Activated naive CD4-positive, alpha-beta T cell (primary cell): Measurements from ENCODE around the gene CEP89.
A peak's percentile ranks its signal among the peaks of the same experiment; 100 is the strongest.
"Not testable (repeated sequence)": the region's sequence is repeated elsewhere in the genome, so short reads cannot be mapped to it uniquely, and the experiment has no call there.

Source experiments
- DNase-seq, 4 experiments: peaks; one replicate each; lab custom pipeline; 2025; lab: John Stamatoyannopoulos, UW

CEP89 gene

DNA sequence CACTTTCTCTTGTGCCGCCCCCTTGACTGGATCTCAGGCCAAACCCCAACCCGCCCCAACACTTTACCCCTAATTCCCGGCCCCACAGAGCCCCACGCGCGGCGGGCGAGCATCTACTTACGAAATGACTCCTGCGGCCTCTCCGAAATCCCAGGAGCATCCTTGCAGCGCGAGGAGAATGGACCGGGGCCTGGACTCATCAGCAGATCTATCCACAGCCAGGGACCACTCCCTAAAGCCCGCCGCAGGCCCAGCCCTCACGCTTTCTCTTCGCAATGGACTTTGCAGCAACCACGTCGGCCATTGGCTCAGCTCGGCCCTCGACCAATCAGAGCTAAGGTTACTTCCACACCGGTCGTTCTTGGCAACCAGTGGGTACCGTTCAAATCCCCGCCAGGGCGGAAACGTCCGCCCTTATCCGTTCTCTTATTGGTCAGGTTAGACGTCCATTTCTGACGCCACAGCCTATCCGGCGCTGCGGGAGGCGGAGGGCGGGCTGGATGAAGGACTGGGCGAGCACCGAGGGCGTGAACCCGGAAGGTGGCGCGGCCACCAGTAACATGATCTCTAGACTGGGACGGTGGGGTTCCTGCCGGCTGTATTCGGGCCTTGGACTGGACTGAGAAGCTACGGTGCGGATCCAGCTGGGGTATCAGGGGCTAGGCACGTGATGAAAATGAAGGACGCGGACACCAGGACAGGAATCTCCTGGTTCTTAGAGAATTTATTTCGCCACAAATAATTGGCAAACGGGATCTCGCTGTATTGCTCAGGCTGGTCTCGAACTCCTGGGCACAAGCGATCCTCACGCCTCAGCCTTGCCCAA is at the start of gene CEP89, which contains the start of gene FAAP24:
CEP89 (minus strand) TSS at position 244 of the 826 bp plus-strand sequence; CDS start at position 160, 84 bp downstream.
FAAP24 (plus strand) TSS at position 528 of the 826 bp plus-strand sequence. CDS start 955 bp downstream, outside the sequence.
- peak; percentile 92 to 98 (median 96) for DNase-seq

- DNase-seq: not testable (repeated sequence)
Observed at GRCh38 chr19:33010891-33011290, 39.1 kb upstream of the CEP89 start.

DNA sequence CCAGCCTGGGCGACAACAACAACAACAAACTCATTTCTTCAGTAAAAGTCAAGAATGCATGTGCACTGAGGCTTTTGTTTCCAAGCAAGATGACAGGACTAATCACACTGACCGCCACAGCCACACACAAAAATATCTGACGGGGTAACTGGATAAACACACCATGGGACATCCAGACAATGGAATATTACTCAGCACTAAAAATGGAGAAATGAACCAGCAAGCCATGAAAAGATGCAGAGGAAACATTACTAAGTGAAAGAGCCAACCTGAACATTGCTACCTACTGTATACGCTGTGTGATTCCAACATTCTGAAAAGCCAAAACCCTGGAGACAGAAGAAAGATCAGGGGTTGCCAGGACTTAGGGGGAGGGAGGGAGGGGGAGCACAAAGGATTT is 37.0 kb upstream of the CEP89 start:
- no peak for DNase-seq

GRCh38 chr19:33005440-33005839 is 33.7 kb upstream of the CEP89 start:
- DNase-seq: no peak

GRCh38 chr19:33003424-33004024 is 31.8 kb upstream of the CEP89 start:
- DNase-seq: not testable (repeated sequence)

DNA sequence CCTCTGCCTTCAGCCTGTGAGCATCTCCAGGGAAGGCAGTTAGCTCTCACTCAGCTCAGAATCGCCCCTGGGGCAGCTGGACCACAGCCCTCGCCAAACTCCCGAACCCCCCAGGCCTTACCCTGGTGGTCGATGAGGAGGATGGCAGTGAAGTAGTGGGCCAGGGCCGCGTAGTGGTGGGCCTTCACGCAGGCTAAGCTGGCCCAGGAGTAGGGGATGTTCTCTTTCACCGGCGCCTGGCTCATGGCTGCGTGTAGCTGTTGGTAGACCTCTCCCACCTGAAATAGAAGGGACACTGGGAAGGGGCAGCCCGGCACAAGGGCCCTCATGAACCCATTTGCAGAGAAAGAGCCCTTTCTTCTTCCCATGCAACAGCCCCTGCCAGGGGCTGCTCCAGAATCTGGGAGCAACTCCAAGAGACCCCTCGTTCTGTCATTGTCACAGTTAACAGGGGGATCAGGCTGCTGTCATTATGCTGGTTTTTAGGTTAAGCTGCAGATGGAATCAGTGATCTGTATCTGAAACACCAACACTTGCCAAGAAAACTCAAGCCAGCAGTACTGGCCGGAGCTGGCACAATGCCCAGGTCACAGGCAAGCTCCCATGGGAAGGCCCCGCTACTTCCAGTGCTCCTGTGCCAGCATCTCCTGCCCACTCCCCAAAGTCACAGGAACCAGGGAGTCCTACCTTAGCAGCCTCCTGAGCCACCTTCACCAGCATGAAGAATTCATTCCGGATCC is 30.5 kb upstream of the CEP89 start:
- not testable (repeated sequence) for DNase-seq

DNA sequence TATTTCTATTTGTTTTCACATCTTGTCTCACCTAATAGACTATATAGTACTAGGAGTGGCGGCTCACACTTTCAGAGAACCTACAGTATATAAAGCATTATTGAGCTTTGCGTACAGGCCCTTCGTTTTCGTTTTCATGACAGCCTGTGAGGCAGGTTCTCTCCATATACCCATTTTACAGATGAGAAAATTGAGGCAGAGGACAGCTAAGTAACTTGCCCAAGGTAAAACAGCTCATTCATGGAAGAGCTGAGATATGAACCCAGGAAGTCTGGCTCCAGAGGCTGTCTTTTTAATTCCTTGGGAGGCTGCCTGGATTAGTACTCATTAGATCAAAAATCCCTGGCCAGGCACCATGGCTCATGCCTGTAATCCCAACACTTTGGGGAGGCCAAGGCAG is 29.2 kb upstream of the CEP89 start:
- DNase-seq: no peak

GRCh38 chr19:33000510-33000909 is 28.8 kb upstream of the CEP89 start:
- peak in 1 of 4 experiments; percentile 3 for DNase-seq

GRCh38 chr19:32998722-32999121 is 27.0 kb upstream of the CEP89 start:
- DNase-seq: no peak

DNA sequence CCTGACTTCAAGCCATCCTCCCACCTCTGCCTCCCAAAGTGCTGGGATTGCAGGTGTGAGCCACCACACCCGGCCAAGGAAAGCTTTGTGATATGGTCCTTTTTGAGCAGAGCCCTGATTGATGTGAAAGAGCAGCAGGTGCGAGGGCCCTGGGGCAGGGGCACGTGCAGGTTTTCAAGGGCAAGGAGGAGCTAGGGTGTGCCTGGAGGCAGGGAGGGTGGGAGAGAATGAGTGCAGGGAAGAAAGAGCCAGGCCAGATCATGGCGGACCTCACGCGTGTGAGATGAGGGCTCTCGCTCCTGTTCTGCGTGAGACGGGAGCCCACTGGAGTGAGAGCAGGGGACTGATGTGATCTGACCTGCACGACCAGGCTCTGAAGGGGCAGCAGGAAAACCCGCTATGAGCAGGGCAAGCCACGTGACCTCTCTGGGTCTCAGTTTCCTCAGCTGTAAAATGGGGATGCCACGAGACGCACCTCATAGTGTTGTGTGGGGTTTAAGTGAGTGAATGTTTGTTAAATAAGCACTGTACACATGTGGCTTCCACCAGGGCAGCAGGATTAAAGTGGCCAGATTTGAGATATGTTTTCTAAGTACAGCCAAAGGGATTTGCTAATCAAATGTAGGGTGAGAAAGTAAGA is 26.1 kb upstream of the CEP89 start:
- no peak for DNase-seq

GRCh38 chr19:32997061-32997464 is 25.3 kb upstream of the CEP89 start:
- DNase-seq: not testable (repeated sequence)

DNA sequence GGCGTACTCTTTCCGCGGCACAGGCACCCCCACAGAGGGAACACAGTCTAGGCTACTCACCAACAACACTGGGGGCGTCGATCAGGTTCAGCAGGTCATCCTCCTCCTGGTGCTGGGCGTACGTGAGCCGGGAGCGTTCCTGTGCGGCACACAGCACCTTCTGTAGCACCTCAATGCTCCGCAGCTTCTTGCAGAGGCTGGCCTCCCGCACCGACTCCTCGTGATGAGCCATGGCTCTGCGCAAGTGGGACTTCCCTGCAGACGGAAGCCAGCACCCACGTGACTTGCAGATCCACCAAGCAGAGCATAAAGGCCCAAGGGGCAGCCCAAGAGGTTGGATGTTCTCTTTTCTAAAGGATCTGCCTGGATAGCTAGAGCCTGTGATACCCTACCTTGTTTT is 24.2 kb upstream of the CEP89 start:
- DNase-seq: not testable (repeated sequence)

GRCh38 chr19:32988724-32989123 is 17.0 kb upstream of the CEP89 start:
- DNase-seq: no peak

- not testable (repeated sequence) for DNase-seq
Observed at GRCh38 chr19:32988254-32988653, 16.5 kb upstream of the CEP89 start.

- DNase-seq: not testable (repeated sequence)
Observed at GRCh38 chr19:32982488-32982887, 10.7 kb upstream of the CEP89 start.

DNA sequence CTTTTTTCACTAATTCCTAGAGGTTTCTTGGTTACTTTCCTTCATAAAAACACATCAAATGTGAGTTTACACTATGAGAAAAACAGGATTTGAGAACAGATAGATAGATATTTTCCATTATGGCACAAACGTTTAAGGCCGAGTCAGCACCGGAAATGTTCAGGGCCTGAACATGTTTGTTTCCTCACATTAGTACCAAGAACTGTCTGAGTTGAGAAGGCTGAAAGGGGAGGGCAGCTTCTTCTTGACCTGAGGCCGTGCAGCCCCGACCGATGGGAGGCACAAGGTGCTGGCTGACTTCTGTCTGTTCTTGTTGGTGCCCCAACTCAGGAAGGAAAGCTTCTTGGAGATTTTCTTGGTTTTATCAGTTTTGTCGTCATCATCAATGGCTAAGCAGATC is 8.0 kb upstream of the CEP89 start:
- not testable (repeated sequence) for DNase-seq

DNA sequence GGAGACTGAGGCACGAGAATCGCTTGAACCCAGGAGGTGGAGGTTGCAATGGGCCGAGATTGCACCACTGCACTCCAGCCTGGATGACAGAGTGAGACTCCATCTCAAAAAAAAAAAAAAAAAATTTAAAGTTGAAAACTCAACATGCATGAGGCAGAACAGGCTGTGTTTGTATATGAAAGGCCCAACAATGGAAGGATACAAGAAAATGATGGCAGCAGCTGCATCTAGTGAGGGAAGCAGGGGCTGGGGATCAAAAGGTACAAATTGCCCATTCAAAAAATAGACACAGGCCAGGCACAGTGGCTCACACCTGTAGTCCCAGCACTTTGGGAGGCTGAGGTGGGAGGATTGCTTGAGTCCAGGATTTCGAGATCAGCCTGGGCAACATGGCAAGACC is 6.1 kb upstream of the CEP89 start:
- DNase-seq: not testable (repeated sequence)

- no peak for DNase-seq
Observed at GRCh38 chr19:32977280-32977679, 5.5 kb upstream of the CEP89 start.

DNA sequence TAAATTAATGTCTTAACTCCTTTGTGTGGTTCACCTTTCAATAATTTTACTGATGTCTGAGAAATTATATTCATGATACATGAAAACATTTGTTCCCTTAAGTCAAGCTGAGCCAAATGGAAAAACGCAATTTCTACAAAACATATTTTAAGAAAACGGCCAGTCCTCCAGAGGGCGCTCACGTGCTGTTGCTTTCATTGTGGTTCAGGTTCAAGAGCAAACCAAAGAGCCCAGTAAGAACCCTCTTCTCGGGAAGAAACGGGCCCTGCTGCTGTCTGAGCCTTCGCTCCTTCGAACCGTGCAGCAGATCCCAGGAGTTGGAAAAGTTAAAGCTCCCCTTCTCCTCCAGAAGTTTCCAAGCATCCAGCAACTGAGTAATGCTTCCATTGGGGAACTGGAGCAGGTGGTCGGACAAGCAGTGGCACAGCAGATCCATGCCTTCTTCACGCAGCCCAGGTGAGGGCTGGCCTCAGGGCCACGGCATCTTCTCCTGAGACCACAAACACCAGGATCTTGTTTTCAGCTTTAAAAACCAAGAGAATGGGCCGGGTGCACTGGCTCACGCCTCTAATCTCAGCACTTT is 4.6 kb upstream of the CEP89 start:
- DNase-seq: peak in 3 of 4 experiments; percentile 47 to 64 (median 53)

GRCh38 chr19:32971012-32971595 is 654 bp downstream of the CEP89 start:
- DNase-seq: no peak

GRCh38 chr19:32969549-32969948 is 2.2 kb downstream of the CEP89 start:
- no peak for DNase-seq
